Measurements from ENCODE around the gene CDK6.

- no peak for TF ChIP-seq CTCF (IDR thresholded peaks at IDR 0.05)
- TF ChIP-seq POLR2AphosphoS5 (IDR thresholded peaks at IDR 0.05) = no peak
Observed at GRCh38 chr7:92594746-92595145, 241.6 kb downstream of the CDK6 start.
